ENCODE results near the gene WDR13.

The WDR13 gene

DNA sequence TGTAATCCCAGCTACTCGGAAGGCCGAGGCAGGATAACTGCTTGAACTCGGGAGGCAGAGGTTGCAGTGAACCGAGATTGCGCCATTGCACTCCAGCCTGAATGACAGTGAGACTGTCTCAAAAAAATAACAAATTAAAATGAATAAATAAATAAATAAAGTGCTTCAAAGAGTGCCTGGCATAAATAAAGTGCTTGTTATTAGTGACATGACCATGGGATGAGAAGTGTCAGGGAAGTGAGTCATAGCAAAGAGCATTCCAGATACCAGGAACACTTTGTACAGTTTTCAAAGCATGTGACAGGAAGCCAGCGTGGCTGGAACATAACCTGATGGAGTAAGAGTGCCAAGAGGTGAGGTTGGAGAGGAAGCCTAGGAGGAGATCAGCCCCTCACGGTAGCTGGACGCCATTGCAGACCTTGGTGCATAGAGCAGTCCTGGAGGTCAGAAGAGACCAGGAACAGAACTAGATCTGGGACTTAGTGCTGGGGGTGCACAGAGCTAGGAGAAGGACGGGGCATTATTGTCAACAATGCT is 6.0 kb upstream of the WDR13 start:
- peak; percentile 72 for DNase-seq (ENCODE audit: low read depth)
- no peak overlapping the region for H3K4me3 ChIP-seq (ENCODE audit: low read depth, low read length)

DNA sequence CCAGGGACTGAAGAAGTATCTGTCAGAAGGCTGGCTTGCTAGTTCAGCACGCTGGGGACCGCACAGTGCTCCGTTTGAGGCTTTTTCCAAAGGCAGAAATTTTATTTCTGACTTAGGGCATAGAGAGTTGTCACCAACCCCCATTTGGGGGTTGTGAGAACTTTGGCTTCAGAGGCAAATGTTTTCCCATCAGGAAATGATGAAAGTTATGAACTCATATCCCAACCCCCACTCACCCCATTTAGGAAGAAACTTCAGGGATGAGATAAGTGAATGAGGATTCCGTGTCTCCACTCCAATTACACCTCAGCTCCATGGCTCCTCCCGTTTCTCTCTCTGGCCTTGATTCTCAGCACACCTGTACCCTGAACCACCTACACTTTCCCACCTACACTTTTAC is 4.3 kb upstream of the WDR13 start:
- DNase-seq (ENCODE audit: low read depth) = no peak
- no peak overlapping the region for H3K4me3 ChIP-seq (ENCODE audit: low read depth, low read length)

DNA sequence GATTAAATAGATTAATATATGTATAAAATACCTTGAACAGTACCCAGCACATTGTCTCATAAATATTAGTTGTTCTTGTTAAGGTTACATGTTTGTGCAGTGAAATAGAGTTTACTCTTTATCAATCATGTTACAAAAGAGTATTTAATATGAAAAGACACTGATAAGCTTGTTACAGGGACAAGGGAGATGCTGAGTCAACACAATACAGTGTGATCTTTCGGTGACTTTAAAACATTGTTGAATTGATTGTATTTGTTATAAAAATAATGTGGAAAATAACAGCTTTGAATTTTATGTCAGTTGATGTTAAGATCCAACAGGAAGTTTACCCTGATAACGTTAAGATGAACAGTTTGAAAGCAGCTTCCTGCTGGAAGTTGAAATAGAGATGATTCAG is 1.4 kb upstream of the WDR13 start:
- H3K4me3 ChIP-seq (ENCODE audit: low read depth, low read length) = no peak overlapping the region
- no peak for DNase-seq (ENCODE audit: low read depth)

DNA sequence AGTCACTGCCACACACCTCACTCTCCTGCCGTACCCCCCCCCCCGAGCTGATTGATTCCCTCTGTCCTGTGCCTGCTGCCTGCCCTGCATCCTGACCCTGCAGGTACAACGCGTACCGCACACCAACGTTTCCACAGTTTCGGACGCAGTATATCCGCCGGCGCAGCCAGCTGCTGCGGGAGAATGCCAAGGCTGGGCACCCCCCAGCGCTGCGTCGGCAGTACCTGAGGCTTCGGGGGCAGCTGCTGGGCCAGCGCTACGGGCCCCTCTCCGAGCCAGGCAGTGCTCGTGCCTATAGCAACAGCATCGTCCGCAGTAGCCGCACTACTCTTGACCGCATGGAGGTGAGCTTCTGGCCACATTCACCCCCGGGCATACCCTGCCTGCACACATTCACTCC is 1.3 kb downstream of the WDR13 start:
- H3K4me3 ChIP-seq (ENCODE audit: low read depth, low read length) = peak overlapping the region; percentile 58
- no peak for DNase-seq (ENCODE audit: low read depth)

- no peak overlapping the region for H3K4me3 ChIP-seq (ENCODE audit: low read depth, low read length)
- no peak for DNase-seq (ENCODE audit: low read depth)
Measured at GRCh38 chrX:48599341-48599740, 2.0 kb downstream of the WDR13 start.

GRCh38 chrX:48600226-48600625 is 2.9 kb downstream of the WDR13 start:
- H3K4me3 ChIP-seq (ENCODE audit: low read depth, low read length) = no peak overlapping the region
- DNase-seq (ENCODE audit: low read depth) = no peak

GRCh38 chrX:48601741-48602394 is 4.6 kb downstream of the WDR13 start:
- no peak for DNase-seq (ENCODE audit: low read depth)
- H3K4me3 ChIP-seq (ENCODE audit: low read depth, low read length) = no peak overlapping the region

DNA sequence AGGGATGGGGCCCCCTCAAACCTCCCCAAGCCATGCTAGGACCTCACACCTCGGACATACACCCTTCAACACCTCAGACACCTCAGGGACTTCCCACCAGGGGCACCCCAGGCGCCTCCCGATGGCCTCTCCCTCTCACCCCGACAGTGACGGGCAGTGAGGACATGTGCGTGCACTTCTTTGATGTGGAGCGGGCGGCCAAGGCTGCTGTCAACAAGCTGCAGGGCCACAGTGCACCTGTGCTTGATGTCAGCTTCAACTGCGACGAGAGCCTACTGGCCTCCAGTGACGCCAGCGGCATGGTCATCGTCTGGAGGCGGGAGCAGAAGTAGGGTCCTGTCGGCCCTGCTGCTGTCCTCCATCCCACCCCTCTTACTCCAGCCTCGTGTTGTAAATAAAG is 7.4 kb downstream of the WDR13 start:
- no peak overlapping the region for H3K4me3 ChIP-seq (ENCODE audit: low read depth, low read length)
- DNase-seq (ENCODE audit: low read depth) = no peak

DNA sequence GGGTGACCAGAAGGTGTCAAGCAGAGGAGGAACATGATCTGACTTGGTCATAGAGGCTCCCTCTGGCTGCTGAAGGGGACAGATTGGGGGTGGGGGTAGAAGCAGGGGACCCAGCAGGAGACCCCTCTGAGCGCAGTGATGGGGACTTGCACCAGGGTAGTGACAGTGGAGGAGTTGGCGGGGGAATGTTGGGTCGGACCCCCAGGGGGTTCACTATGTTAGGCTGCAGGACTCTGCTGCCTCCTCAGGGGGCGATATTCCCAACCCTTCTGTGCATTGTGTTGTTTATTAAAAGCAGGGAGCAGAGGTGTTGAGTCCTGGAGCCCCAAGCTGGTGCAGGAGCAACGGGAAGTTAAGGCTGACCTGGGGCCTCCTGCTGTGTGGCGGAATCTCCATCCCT is 8.8 kb downstream of the WDR13 start:
- no peak for DNase-seq (ENCODE audit: low read depth)
- no peak overlapping the region for H3K4me3 ChIP-seq (ENCODE audit: low read depth, low read length)

DNA sequence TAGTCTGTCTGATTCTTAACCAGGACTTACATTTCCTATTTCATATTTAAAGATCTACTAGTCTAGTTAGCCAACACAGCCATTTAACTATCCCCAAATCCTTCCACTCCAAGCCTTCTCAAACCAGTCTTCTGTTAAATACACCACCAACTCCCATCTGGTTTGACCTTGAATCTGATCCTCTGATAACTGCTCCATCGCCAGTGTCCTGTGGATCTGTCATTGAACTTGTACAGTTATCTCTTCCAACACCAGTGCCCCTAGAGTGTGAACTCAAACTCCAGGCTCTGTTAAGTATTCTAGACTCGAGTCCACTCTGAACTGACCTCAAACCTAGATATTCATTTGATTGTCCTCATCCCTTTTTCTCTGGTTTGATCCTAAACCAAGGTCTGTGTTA is 14.4 kb downstream of the WDR13 start:
- DNase-seq (ENCODE audit: low read depth) = no peak
- H3K4me3 ChIP-seq (ENCODE audit: low read depth, low read length) = no peak overlapping the region

DNA sequence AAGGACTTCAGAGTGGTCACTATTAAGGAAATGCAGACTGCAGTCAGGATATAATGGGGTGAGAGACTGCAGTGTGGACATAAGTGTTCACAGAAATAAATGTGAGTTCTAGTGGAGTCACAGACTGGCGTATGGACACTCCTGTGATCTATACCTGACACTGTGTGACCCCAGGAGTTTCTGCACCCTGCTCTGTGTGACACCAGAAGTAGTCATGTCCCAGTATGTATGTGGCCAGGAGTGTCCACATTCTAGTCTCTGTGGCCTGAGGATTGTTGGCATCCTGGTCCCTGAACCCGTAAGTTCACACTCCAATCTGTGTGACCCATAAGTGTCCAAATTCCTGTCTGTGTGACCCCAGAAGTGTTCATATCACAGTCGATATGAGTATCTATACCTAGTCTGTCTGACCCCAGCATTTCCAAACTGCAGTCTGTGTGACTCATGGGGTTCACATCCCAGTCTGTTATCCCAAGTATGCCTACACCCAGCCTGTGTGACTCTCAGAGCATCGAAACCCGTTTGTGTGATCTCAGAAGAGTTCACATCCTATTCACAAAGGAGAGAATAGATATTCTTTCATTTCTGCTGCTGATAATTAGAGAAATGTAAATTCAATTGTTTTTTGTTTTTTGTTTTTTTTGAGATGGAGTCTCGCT is 16.3 kb downstream of the WDR13 start:
- no peak for DNase-seq (ENCODE audit: low read depth)
- H3K4me3 ChIP-seq (ENCODE audit: low read depth, low read length) = no peak overlapping the region

DNA sequence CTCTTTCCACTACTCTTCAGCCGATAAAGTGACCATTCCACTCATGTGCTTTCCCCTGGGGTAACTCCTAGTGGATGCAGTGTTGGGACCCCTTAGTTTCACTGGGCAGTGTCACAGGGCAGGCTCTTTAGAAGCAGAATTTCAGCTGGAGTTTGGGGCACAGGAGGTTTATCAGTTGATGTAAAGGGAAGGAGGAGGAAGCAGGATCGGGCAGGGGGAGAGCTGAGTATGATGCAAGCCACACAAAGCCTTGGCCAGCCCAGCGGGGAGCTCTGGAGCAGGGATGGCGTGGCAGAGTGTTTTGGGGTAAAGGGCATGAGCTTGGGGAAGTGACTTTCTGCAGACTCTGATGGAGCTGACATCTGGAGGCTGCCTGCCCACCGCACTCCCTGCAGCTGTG is 19.3 kb downstream of the WDR13 start:
- DNase-seq (ENCODE audit: low read depth) = no peak
- H3K4me3 ChIP-seq (ENCODE audit: low read depth, low read length) = no peak overlapping the region

DNA sequence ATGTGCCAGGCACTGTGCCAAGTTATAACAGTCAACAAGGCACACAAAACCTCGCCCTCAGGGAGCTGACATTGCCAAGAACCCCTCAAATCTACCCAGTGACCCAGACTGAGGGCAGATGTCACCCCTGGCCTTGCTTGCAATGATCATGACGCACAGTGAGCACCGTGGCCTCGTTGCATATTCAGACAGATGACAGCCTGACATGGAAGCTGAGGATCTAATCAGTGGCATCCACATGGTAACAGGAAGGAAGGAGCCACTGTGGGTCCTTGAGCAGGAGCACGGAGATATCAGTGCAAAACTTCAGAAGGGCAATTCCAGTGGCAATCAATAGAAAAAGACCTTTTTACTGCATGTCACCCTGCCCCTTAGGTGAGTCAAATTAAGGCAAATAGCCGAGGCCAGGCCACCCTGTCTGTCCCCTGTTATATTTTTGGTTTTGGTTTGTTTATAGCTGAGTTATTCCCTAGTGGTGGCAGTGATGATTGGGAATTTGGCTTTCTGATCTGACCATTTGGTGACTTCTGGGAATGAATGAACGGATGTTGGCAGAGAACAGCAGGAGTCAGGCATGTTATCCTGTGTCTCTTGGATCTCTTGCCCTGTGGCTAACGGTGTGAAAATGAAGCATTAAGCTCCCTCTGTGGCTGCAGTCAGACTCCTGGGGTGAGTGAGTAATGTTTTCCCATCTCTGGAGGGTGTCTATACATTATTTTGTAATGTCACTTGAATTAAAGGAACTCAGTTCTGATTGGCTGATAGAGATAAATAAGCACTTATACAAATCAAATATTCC is 20.4 kb downstream of the WDR13 start:
- H3K4me3 ChIP-seq (ENCODE audit: low read depth, low read length) = no peak overlapping the region
- peak; percentile 31 for DNase-seq (ENCODE audit: low read depth)

DNA sequence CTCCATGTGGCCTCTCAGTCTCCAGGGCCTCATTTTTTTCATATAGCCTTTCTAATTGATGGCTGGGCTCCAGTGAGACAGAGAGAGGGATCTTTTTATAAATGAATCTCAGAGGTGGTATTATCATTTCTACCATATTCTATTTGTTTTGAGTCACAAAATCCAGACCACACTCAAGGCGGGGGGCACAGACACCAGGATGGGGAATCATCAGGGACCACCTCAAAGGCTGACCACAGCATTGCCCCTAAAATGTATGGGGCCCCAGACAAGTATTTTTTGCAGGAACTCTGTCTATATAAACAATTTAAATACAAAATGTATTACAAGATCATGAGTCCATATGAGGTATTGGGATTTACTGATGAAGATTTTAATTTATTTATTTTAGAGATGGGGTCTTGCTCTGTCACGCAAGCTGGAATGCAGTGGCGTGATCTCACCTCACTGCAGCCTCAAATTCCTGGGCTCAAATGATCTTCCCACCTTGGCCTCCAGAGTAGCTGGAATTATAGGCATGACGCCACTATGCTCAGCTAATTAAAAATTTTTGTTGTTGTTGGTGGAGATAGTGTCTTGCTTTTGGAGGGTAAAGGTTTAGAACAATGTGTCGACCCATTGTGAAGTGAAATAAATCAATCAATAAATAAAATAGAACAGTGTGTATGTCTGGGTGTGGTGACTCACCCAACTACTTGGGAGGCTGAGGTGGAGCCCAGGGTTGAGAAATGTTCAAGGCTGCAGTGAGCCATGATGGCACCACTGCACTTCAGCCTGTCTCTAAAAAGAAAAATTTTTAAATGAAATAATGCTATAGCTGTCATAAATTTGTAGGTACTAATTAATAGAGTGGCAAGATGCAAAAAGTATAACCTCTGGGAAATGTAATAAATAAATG is 29.4 kb downstream of the WDR13 start:
- no peak overlapping the region for H3K4me3 ChIP-seq (ENCODE audit: low read depth, low read length)
- DNase-seq (ENCODE audit: low read depth) = no peak

DNA sequence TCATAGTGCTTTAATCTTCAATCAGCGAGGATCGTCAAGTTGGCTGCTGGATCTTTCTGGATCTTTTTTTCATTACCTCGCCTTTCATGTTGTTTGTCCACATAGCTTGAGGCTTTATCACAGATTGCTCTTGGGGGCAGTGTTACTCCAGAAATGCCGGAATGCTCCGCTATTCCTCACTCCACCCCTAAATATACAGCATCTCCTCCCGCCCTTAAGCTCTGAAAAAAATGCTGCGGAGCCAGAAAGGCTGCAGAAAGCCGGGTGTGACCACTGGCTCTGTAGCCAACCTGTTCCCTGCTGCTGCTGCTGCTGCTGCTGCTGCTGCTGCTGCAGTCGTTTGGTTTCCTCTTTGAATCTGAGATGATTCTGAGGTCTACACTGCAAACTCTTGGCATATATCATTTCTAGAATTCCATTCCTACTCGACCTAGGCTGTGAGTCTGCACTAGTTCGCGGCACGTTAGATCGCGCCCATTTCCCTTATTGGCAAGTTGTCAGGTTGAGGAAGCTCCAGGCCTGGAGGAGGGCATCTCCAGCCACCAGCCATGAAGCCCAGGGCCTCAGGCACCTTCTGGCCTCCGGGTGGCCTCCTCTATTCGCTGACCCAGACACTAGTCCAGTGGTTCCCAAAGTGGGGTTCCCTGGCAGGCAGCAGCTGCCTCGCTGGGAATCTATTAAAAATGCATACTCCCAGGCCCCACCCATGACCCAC is 34.2 kb downstream of the WDR13 start:
- no peak overlapping the region for H3K4me3 ChIP-seq (ENCODE audit: low read depth, low read length)
- peak; percentile 67 for DNase-seq (ENCODE audit: low read depth)

DNA sequence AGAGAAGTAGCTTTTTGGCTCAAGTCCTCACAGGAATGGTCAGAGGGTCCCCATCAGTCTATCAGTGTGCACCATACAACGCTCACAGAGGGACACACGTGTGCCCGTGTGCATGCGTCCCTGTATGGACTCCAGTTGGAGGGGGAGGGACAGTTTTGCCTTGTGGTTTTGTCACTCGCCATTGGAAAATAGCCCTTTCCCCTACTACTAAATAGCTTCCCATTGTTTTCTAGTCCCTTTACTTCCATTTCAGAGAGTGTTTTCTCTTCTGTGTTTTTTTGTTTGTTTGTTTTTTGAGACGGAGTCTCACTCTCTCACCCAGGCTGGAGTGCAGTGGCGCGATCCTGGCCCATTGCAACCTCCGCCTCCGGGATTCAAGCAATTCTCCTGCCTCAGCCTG is 34.9 kb downstream of the WDR13 start:
- DNase-seq (ENCODE audit: low read depth) = no peak
- no peak overlapping the region for H3K4me3 ChIP-seq (ENCODE audit: low read depth, low read length)

GRCh38 chrX:48636301-48636700 is 39.0 kb downstream of the WDR13 start:
- no peak overlapping the region for H3K4me3 ChIP-seq (ENCODE audit: low read depth, low read length)
- no peak for DNase-seq (ENCODE audit: low read depth)

DNA sequence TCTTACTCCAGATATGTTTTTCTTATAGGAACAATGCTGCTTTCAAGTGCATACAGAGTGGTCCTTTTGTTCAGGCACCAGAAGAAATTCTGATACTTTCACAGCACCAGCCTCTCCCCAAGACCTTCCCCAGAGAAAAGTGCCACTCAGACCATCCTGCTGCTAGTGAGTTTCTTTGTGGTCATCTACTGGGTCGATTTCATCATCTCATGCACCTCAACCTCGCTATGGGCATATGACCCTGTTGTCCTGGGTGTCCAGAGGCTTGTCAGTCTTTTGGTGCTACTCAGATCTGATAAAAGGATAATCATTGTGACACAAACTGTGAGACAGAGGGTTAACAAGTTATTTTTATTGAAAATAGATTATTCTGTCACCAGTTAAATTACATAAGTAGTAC is 39.5 kb downstream of the WDR13 start:
- DNase-seq (ENCODE audit: low read depth) = no peak
- H3K4me3 ChIP-seq (ENCODE audit: low read depth, low read length) = no peak overlapping the region

DNA sequence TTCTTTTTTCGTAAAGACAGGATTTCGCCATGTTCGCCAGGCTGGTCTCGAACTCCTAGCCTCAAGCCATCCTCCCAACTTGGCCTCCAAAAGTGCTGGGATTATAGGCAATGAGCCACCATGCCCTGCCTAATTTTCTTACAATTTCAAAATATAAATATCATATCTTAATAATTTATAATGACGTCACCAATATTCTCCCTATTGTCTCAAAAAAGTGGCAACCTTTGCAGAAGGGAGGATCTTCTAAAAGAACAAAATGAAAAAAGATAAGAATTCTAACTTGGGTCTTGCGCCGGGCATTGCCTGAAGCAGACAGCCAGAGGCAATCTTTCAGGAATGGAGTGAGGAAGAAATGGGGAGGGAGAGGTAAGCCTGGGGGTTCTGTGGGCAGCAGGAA is 48.4 kb downstream of the WDR13 start:
- H3K4me3 ChIP-seq (ENCODE audit: low read depth, low read length) = no peak overlapping the region
- no peak for DNase-seq (ENCODE audit: low read depth)
